ENCODE measurements around the gene DLX3. TPM values are rescaled to one million over a fixed set of nuclear protein-coding genes. Genes with fewer than 3 reads are reported as not detected.

The DLX3 gene
- total RNA-seq, 1 experiment from 2014 or later, result 1.2 TPM

- no peak overlapping the region for H3K27ac ChIP-seq (ENCODE audit: insufficient read length, low read depth, low read length)
- H3K9me3 ChIP-seq (ENCODE audit: control insufficient read depth, low read depth, low read length), result no peaks in the 10 kb centered on the region
- Mint-ChIP-seq H3K27me3 (ENCODE audit: low read depth) (peaks cover 98% of the 10 kb centered on the region), H3K9me3 (peaks cover 0 to 12% of the 10 kb centered on the region in 2 experiments; a peak in 3 of 5 replicates), H3K27ac (no peak overlapping the region), H3K4me3 (peak overlapping the region; percentile 17 to 75; a peak in 4 of 5 replicates), H3K36me3 (ENCODE audit: insufficient read depth in 1 of 3, low read depth in 3 of 3) (no peaks in the 10 kb centered on the region; a peak in 2 of 7 replicates), H3K4me1 (peaks cover 32 to 45% of the 10 kb centered on the region in 2 experiments)
- H3K56ac ChIP-seq (ENCODE audit: insufficient read length, low read depth, low read length), result no peak overlapping the region
- no peaks in the 10 kb centered on the region for H3K79me1 ChIP-seq (ENCODE audit: insufficient read depth, low read depth, low read length, poor library complexity, severe bottlenecking)
- H2AK5ac ChIP-seq (ENCODE audit: insufficient read length, low read length), result no peak overlapping the region
- H2BK5ac ChIP-seq (ENCODE audit: insufficient read length, low read length), result no peak overlapping the region
- no peak overlapping the region for H2BK12ac ChIP-seq (ENCODE audit: insufficient read length, low read depth, low read length)
- H3K23ac ChIP-seq (ENCODE audit: insufficient read length, low read depth, low read length), result no peak overlapping the region
- no peaks in the 10 kb centered on the region for H4K20me1 ChIP-seq (ENCODE audit: control insufficient read depth, insufficient read depth, insufficient read length)
- no peak overlapping the region for H3K9ac ChIP-seq (ENCODE audit: extremely low read depth, insufficient read length, low read length)
- H2AFZ ChIP-seq (ENCODE audit: low read length), result no peak overlapping the region
- no peak for TF ChIP-seq CTCF (conservative IDR thresholded peaks at IDR 0.05)
- H3K79me2 ChIP-seq (ENCODE audit: insufficient read depth, low read length), result no peaks in the 10 kb centered on the region
- no CpG with 5 or more reads among the region's 18 CpGs for WGBS (ENCODE audit: extremely low coverage, insufficient read length, low lambda C conversion rate)
- no peak overlapping the region for H4K5ac ChIP-seq (ENCODE audit: insufficient read length, low read depth, low read length)
- no peak overlapping the region for H3K4ac ChIP-seq (ENCODE audit: low read depth, low read length)
- H4K91ac ChIP-seq (ENCODE audit: insufficient read length, low read depth, low read length), result no peak overlapping the region
- no peak overlapping the region for H2BK120ac ChIP-seq (ENCODE audit: low read depth, low read length, poor library complexity, severe bottlenecking)
- H3K14ac ChIP-seq (ENCODE audit: insufficient read depth, low read length), result no peak overlapping the region; the same call in 1 of the 2 replicates
- H3K23me2 ChIP-seq (ENCODE audit: insufficient read length, low read depth, low read length, poor library complexity, severe bottlenecking), result peaks cover 13% of the 10 kb centered on the region
- H3K4me1 ChIP-seq (ENCODE audit: insufficient read depth, low read length), result no peaks in the 10 kb centered on the region
- H3K27me3 ChIP-seq (ENCODE audit: insufficient read depth, low read length), result peaks cover 68% of the 10 kb centered on the region
- H2BK20ac ChIP-seq (ENCODE audit: low read depth, low read length, poor library complexity, severe bottlenecking), result no peak overlapping the region
- no peak for DNase-seq
- H3K18ac ChIP-seq (ENCODE audit: insufficient read length, low read depth, low read length), result no peak overlapping the region
- peak overlapping the region; percentile 37 for H3K4me2 ChIP-seq (ENCODE audit: insufficient read depth, insufficient read length, low read length)
- H2BK15ac ChIP-seq (ENCODE audit: low read depth, low read length), result no peak overlapping the region
- H4K8ac ChIP-seq (replicated peaks; ENCODE audit: insufficient read length, low read depth, low read length), result no peak overlapping the region
- no peak overlapping the region for H3T11ph ChIP-seq (ENCODE audit: low read length)
These were observed 30.7 kb downstream of the DLX3 start for GRCh38 chr17:49964303-49964768.
